A549 (cell line): ENCODE results near the gene LRCH1. TPM values are rescaled to one million over a fixed set of nuclear protein-coding genes. Genes with fewer than 3 reads are reported as not detected.

Experiments used
- ATAC-seq, 2 experiments: fragments of 200-7000 bp in 1 of 2; fragments of >200 bp in 1 of 2; cut with Nextera tagmentation in 1 of 2; cut with Tn5 transposase in 1 of 2; 3 replicates each; pipeline versions ENCODE4 v1.8.0 to v1.9.1; 2018 to 2020; ENCODE audit warnings: mild to moderate bottlenecking in 1 of 2, moderate library complexity in 1 of 2
- CTCF ChIA-PET: fragments of 300-600 bp; sonication (Branson Sonifier 250); formaldehyde crosslinking; extraction: SDS; loops from one replicate; lab custom pipeline; 2021; ENCODE audit warnings: antibody characterized with exemption, inconsistent platforms; lab: Yijun Ruan, JAX
- POLR2A ChIA-PET: fragments of 350-600 bp; formaldehyde crosslinking; extraction: SDS; loops from one replicate; lab custom pipeline; 2021; ENCODE audit warnings: antibody characterized with exemption, inconsistent platforms; lab: Yijun Ruan, JAX
- DNase-seq, 2 experiments: peaks; one replicate each; pipeline versions ENCODE4 v3.0.0 to v3.0.0-alpha.2; 2011 to 2016; ENCODE audit warnings: low read depth in 1 of 2, low spot score in 1 of 2
- FAIRE-seq: peaks from 2 replicates; lab custom pipeline; 2011; peaks lifted over from hg19 to GRCh38; lab: Jason Lieb, UNC
- H3K27ac ChIP-seq, 2 experiments: fragments of >200 bp; sonication (Bioruptor Twin); formaldehyde crosslinking; 3 replicates each; pipeline ENCODE4 v1.5.1; 2016 to 2017
- H3K4me1 ChIP-seq: fragments of >200 bp; sonication (Bioruptor Twin); formaldehyde crosslinking; 3 replicates; pipeline ENCODE4 v1.6.1; 2016
- H3K4me2 ChIP-seq: fragments of >200 bp; sonication (Bioruptor Twin); formaldehyde crosslinking; 3 replicates; pipeline ENCODE4 v1.6.1; 2016
- H3K4me3 ChIP-seq: fragments of >200 bp; sonication (Bioruptor Twin); formaldehyde crosslinking; 3 replicates; pipeline ENCODE4 v1.5.1; 2016
- H3K9me3 ChIP-seq: fragments of >200 bp; sonication (Bioruptor Twin); formaldehyde crosslinking; 3 replicates; pipeline ENCODE4 v1.6.1; 2016
- CBX2 ChIP-seq: fragments of 200-600 bp; sonication (generic); IDR thresholded peaks from 2 replicates; pipeline ENCODE4 v1.6.1; 2016; ENCODE audit warnings: low read depth, mild to moderate bottlenecking, borderline replicate concordance
- EHF ChIP-seq: fragments of 250-450 bp; sonication (Bioruptor Pico); IDR thresholded peaks from 2 replicates; pipeline ENCODE4 v1.5.0; 2020; ENCODE audit warnings: mild to moderate bottlenecking
- EP300 ChIP-seq, 2 experiments: fragments of >200 bp; sonication (Bioruptor Twin); formaldehyde crosslinking; IDR thresholded peaks; 2 replicates in 1 of 2; 3 replicates in 1 of 2; pipeline ENCODE4 v1.6.1; 2016 to 2017
- FOSB ChIP-seq: fragments of 250-450 bp; sonication (Bioruptor Pico); IDR thresholded peaks from 2 replicates; pipeline ENCODE4 v1.5.0; 2020; ENCODE audit warnings: mild to moderate bottlenecking, moderate library complexity
- FOSL2 ChIP-seq, 2 experiments: fragments of 450-650 bp in 1 of 2; fragments of >200 bp in 1 of 2; sonication (Bioruptor Twin) in 1 of 2; formaldehyde crosslinking; IDR thresholded peaks; 2 replicates each; pipeline versions ENCODE4 v1.5.0 to v1.6.1; 2016 to 2020; ENCODE audit warnings: mild to moderate bottlenecking in 1 of 2, moderate library complexity in 1 of 2
- HDAC2 ChIP-seq: fragments of 200-600 bp; sonication (generic); IDR thresholded peaks from 2 replicates; pipeline ENCODE4 v1.6.1; 2016
- HEYL ChIP-seq: fragments of 250-450 bp; sonication (Bioruptor Pico); IDR thresholded peaks from 2 replicates; pipeline ENCODE4 v1.8.0; 2021; ENCODE audit warnings: mild to moderate bottlenecking, moderate library complexity
- HOXA7 ChIP-seq: fragments of 250-450 bp; sonication (Bioruptor Pico); IDR thresholded peaks from 2 replicates; pipeline ENCODE4 v1.5.0; 2020; ENCODE audit warnings: mild to moderate bottlenecking, moderate library complexity
- HOXB5 ChIP-seq: fragments of 250-450 bp; sonication (Bioruptor Pico); IDR thresholded peaks from 2 replicates; pipeline ENCODE4 v1.5.0; 2020; ENCODE audit warnings: mild to moderate bottlenecking, moderate library complexity
- JUNB ChIP-seq: fragments of >200 bp; sonication (Bioruptor Twin); formaldehyde crosslinking; IDR thresholded peaks from 2 replicates; pipeline ENCODE4 v1.6.1; 2016
- MAFK ChIP-seq: fragments of 450-650 bp; IDR thresholded peaks from 2 replicates; pipeline ENCODE4 v1.6.1; 2014; ENCODE audit not compliant: partially characterized antibody
- POLR2A ChIP-seq: IDR thresholded peaks from 2 replicates; pipeline ENCODE4 v1.6.1; 2012; ENCODE audit warnings: mild to moderate bottlenecking, low read length
- RARB ChIP-seq: fragments of 250-450 bp; sonication (Bioruptor Pico); IDR thresholded peaks from 2 replicates; pipeline ENCODE4 v1.8.0; 2021; ENCODE audit warnings: mild to moderate bottlenecking, moderate library complexity
- RCOR1 ChIP-seq: fragments of 150-350 bp; IDR thresholded peaks from 2 replicates; pipeline ENCODE4 v1.6.1; 2014; ENCODE audit warnings: antibody characterized with exemption, low read length, low read depth
- RFX5 ChIP-seq: fragments of 450-650 bp; IDR thresholded peaks from 2 replicates; pipeline ENCODE4 v1.7.1; 2014; ENCODE audit warnings: antibody characterized with exemption, mild to moderate bottlenecking, moderate library complexity
- TP53 ChIP-seq: fragments of 250-450 bp; sonication (Bioruptor Pico); IDR thresholded peaks from 2 replicates; pipeline ENCODE4 v1.5.0; 2021; ENCODE audit warnings: mild to moderate bottlenecking, moderate library complexity
- WGBS: methylation state at CpG from one replicate; pipeline ENCODE4 v1.1.6; 2017; ENCODE audit errors: missing lambda C conversion rate; 5-methylcytosine and 5-hydroxymethylcytosine counted together
- polyA plus RNA-seq, 4 experiments: library from polyadenylated mRNA; depleted of rRNA in 3 of 4; stranded (reverse); fragments of >200 nt; fragmentation: RNase III in 1 of 4; extraction: RNeasy Plus Mini Kit Qiagen cat#74134 plus additional on column Dnase treatment in 1 of 4; gene quantifications; 2 replicates in 3 of 4; 3 replicates in 1 of 4; pipeline ENCODE4 v1.2.3, GENCODE V29; 2011 to 2017
- TF ChIP-seq, protein P1 (sequence below): fragments of >200 bp; sonication (Bioruptor Twin); formaldehyde crosslinking; IDR thresholded peaks from 3 replicates; pipeline ENCODE4 v1.6.1; 2016
- TF ChIP-seq, protein P2 (sequence below): IDR thresholded peaks from 2 replicates; pipeline ENCODE4 v1.6.1; 2012
- TF ChIP-seq, protein P3 (sequence below): fragments of 250-450 bp; sonication (Bioruptor Pico); IDR thresholded peaks from 2 replicates; pipeline ENCODE4 v1.5.0; 2021; ENCODE audit warnings: mild to moderate bottlenecking, moderate library complexity, borderline replicate concordance
- TF ChIP-seq, protein P4 (sequence below): fragments of >200 bp; sonication (Bioruptor Twin); formaldehyde crosslinking; IDR thresholded peaks from 2 replicates; pipeline ENCODE4 v1.6.1; 2016
- TF ChIP-seq, protein P5 (sequence below): IDR thresholded peaks from 2 replicates; pipeline ENCODE4 v1.6.1; 2012; ENCODE audit warnings: low read depth, borderline replicate concordance
- TF ChIP-seq, protein P6 (sequence below): fragments of 450-650 bp; IDR thresholded peaks from 2 replicates; pipeline ENCODE4 v1.6.1; 2014; ENCODE audit warnings: antibody characterized with exemption
- TF ChIP-seq, protein P7 (sequence below): IDR thresholded peaks from 2 replicates; pipeline ENCODE4 v1.6.1; 2012

LRCH1 gene
- polyA plus RNA-seq, 2 of the 4 experiments (the other 2 are of a cell fraction): 8.5 to 16.4 TPM

DNA sequence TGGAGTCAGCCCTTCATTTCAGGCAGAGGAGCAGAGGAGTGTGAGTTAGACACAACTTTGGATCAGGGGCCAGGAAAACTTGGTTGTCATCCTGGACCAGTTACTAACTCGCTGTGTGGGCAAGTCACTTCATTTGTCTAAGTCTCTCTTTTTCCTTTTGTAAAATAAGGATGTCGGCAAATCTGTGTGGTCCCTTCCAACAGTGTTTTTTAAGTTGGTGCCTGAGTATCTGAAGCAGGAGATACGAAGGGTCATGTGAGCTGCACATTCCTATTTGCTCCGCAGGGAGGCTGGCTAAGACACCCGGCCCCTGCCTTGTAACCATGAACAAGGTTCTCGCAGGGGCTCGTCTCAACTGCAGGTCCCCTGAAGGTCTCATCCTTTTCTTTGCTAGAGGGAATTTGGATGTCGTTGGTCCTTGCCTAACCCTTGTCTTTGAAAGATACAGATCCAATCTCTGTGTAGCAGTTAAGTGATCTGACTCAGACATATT, 64.3 kb downstream of the LRCH1 start (continued):
- TF ChIP-seq, protein P1, sequence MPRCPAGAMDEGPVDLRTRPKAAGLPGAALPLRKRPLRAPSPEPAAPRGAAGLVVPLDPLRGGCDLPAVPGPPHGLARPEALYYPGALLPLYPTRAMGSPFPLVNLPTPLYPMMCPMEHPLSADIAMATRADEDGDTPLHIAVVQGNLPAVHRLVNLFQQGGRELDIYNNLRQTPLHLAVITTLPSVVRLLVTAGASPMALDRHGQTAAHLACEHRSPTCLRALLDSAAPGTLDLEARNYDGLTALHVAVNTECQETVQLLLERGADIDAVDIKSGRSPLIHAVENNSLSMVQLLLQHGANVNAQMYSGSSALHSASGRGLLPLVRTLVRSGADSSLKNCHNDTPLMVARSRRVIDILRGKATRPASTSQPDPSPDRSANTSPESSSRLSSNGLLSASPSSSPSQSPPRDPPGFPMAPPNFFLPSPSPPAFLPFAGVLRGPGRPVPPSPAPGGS: no peak
- TF ChIP-seq HOXA7 (CRISPR knock-in tag) (no peak), RCOR1 (no peak), CBX2 (no peak), EP300 (IDR thresholded peaks at IDR 0.05) (no peak), POLR2A (no peak), JUNB (no peak)
- TF ChIP-seq, protein P2, sequence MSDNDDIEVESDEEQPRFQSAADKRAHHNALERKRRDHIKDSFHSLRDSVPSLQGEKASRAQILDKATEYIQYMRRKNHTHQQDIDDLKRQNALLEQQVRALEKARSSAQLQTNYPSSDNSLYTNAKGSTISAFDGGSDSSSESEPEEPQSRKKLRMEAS: no peak
- TF ChIP-seq, all 56 proteins: peak for 0

DNA sequence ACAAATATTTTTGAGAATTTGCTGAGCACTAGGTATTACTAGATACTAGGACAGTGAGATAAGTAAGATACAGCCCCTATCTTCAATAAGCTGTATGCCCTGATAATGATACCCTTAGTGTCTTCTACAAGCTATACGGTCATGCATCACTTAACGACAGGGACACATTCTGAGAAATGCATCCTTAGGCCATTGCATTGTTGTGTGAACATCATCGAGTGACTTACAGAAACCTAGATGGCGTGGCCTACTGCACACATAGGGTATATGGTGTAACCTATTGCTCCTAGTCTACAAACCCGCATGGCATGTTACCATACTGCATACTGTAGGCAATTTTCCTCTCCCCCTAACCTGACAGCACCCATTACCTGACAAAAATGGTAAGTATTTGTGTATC, 64.9 kb downstream of the LRCH1 start:
- Histone ChIP-seq H3K4me2 (peak overlapping the region; percentile 35; the same call in 1 of the 3 replicates), H3K4me3 (no peak overlapping the region), H3K4me1 (peaks cover 72% of the 10 kb centered on the region), H3K9me3 (no peaks in the 10 kb centered on the region), H3K27ac (0 out of 6 replicates have a peak overlapping the region, but pooled peaks of 1 of the 2 experiments have one; percentile 28)
- POLR2A ChIA-PET: no interaction called here
- CTCF ChIA-PET: interaction anchor here (0.7 to 1.6 kb wide), 4 partner anchors 14 to 104 kb away, joined by 3 to 4 read pairs (median 4); no protein-coding TSS in a partner anchor
- no peak for ATAC-seq
- WGBS: 98% methylated on average over 5 of the region's 5 CpGs
- TF ChIP-seq EP300 (IDR thresholded peaks at IDR 0.05) (no peak), MAFK (no peak), HEYL (CRISPR knock-in tag) (no peak), RARB (no peak), EHF (no peak), HDAC2 (no peak), RFX5 (no peak), FOSL2 (IDR thresholded peaks at IDR 0.05) (no peak), FOSL2 (CRISPR knock-in tag; IDR thresholded peaks at IDR 0.05) (no peak), FOSB (CRISPR knock-in tag) (no peak), TP53 (CRISPR knock-in tag) (no peak), RCOR1 (no peak), JUNB (no peak), HOXB5 (CRISPR knock-in tag) (no peak)
- TF ChIP-seq, protein P3, sequence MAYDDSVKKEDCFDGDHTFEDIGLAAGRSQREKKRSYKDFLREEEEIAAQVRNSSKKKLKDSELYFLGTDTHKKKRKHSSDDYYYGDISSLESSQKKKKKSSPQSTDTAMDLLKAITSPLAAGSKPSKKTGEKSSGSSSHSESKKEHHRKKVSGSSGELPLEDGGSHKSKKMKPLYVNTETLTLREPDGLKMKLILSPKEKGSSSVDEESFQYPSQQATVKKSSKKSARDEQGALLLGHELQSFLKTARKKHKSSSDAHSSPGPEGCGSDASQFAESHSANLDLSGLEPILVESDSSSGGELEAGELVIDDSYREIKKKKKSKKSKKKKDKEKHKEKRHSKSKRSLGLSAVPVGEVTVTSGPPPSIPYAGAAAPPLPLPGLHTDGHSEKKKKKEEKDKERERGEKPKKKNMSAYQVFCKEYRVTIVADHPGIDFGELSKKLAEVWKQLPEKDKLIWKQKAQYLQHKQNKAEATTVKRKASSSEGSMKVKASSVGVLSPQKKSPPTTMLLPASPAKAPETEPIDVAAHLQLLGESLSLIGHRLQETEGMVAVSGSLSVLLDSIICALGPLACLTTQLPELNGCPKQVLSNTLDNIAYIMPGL: no peak
- TF ChIP-seq, protein P4, sequence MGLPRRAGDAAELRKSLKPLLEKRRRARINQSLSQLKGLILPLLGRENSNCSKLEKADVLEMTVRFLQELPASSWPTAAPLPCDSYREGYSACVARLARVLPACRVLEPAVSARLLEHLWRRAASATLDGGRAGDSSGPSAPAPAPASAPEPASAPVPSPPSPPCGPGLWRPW: no peak
- TF ChIP-seq, protein P5, sequence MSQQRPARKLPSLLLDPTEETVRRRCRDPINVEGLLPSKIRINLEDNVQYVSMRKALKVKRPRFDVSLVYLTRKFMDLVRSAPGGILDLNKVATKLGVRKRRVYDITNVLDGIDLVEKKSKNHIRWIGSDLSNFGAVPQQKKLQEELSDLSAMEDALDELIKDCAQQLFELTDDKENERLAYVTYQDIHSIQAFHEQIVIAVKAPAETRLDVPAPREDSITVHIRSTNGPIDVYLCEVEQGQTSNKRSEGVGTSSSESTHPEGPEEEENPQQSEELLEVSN: no peak
- TF ChIP-seq, protein P6, sequence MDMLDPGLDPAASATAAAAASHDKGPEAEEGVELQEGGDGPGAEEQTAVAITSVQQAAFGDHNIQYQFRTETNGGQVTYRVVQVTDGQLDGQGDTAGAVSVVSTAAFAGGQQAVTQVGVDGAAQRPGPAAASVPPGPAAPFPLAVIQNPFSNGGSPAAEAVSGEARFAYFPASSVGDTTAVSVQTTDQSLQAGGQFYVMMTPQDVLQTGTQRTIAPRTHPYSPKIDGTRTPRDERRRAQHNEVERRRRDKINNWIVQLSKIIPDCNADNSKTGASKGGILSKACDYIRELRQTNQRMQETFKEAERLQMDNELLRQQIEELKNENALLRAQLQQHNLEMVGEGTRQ: no peak
- TF ChIP-seq, protein P7, sequence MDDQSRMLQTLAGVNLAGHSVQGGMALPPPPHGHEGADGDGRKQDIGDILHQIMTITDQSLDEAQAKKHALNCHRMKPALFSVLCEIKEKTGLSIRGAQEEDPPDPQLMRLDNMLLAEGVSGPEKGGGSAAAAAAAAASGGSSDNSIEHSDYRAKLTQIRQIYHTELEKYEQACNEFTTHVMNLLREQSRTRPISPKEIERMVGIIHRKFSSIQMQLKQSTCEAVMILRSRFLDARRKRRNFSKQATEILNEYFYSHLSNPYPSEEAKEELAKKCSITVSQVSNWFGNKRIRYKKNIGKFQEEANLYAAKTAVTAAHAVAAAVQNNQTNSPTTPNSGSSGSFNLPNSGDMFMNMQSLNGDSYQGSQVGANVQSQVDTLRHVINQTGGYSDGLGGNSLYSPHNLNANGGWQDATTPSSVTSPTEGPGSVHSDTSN: no peak
- TF ChIP-seq, protein P2: no peak
- no peak for FAIRE-seq
- DNase-seq: no peak
